Activated CD4-positive, CD25-positive, alpha-beta regulatory T cell treated with anti-CD3 and anti-CD28 coated beads, Interleukin-2, amount 50 U/mL, for 24 hours (primary cell): ENCODE data around the gene BICD1.
"Not testable (repeated sequence)": the region's sequence is repeated elsewhere in the genome, so short reads cannot be mapped to it uniquely, and the experiment has no call there.

Source experiments
- ATAC-seq, 2 donors: fragments of 150-1000 bp; cut with Tn5 transposase; one replicate each; pipeline ENCODE4 v1.10.0; 2021; ENCODE audit warnings: mild to moderate bottlenecking in 1 of 2, moderate library complexity in 1 of 2

Gene BICD1

GRCh38 chr12:32106517-32107358 lies at the start of gene BICD1:
Gene BICD1 (plus strand): TSS chr12:32106847. CDS start chr12:32107332, 485 bp downstream.
- peak; percentile 75 to 82 for ATAC-seq

- no peak for ATAC-seq
These were observed 45.6 kb upstream of the BICD1 start for GRCh38 chr12:32061033-32061432.

- ATAC-seq = no peak
These were observed 43.8 kb upstream of the BICD1 start for GRCh38 chr12:32062881-32063280.

- no peak for ATAC-seq
These were observed 42.9 kb upstream of the BICD1 start for GRCh38 chr12:32063796-32064195.

- ATAC-seq = no peak
These were observed 40.4 kb upstream of the BICD1 start for GRCh38 chr12:32066206-32066605.

- ATAC-seq = no peak
These were observed 37.6 kb upstream of the BICD1 start for GRCh38 chr12:32069071-32069470.

GRCh38 chr12:32069731-32070130 lies 36.9 kb upstream of the BICD1 start:
- ATAC-seq = no peak

GRCh38 chr12:32070370-32070769 lies 36.3 kb upstream of the BICD1 start:
- ATAC-seq = no peak

- ATAC-seq = no peak
These were observed 34.5 kb upstream of the BICD1 start for GRCh38 chr12:32072102-32072501.

GRCh38 chr12:32074432-32074831 lies 32.2 kb upstream of the BICD1 start:
- no peak for ATAC-seq

- no peak for ATAC-seq
These were observed 29.7 kb upstream of the BICD1 start for GRCh38 chr12:32076941-32077340.

GRCh38 chr12:32080435-32080834 lies 26.2 kb upstream of the BICD1 start:
- no peak for ATAC-seq

GRCh38 chr12:32083489-32083888 lies 23.2 kb upstream of the BICD1 start:
- ATAC-seq = no peak

- ATAC-seq = no peak
These were observed 22.5 kb upstream of the BICD1 start for GRCh38 chr12:32084017-32084688.

GRCh38 chr12:32084753-32085152 lies 21.9 kb upstream of the BICD1 start:
- no peak for ATAC-seq

- ATAC-seq = no peak
These were observed 19.3 kb upstream of the BICD1 start for GRCh38 chr12:32087306-32087705.

GRCh38 chr12:32089156-32089555 lies 17.5 kb upstream of the BICD1 start:
- ATAC-seq = no peak

- ATAC-seq = no peak
These were observed 17.1 kb upstream of the BICD1 start for GRCh38 chr12:32089586-32089985.

GRCh38 chr12:32091696-32092095 lies 15.0 kb upstream of the BICD1 start:
- ATAC-seq = no peak

- ATAC-seq = no peak
These were observed 8.5 kb upstream of the BICD1 start for GRCh38 chr12:32098112-32098511.

- not testable (repeated sequence) for ATAC-seq
These were observed 7.4 kb upstream of the BICD1 start for GRCh38 chr12:32099275-32099674.

GRCh38 chr12:32100361-32100760 lies 6.3 kb upstream of the BICD1 start:
- ATAC-seq = no peak

GRCh38 chr12:32100888-32101287 lies 5.8 kb upstream of the BICD1 start:
- ATAC-seq = no peak

- ATAC-seq = no peak
These were observed 4.4 kb upstream of the BICD1 start for GRCh38 chr12:32102234-32102633.
